Left lung (tissue), 10 donors: ENCODE measurements around the gene CCDC15. TPM values are rescaled to one million over a fixed set of nuclear protein-coding genes. Genes with fewer than 3 reads are reported as not detected.

Source experiments
- ATAC-seq: fragments of 200-7000 bp; cut with Tn5 transposase; one replicate; pipeline ENCODE4 v1.9.1; 2020; ENCODE audit warnings: moderate library complexity
- DNase-seq, 4 donors: peaks; one replicate each; pipeline ENCODE4 v3.0.0-alpha.2; 2013 to 2020
- H3K27ac ChIP-seq, 2 donors: fragments of 200-600 bp; sonication (generic) in 1 of 2; one replicate each; pipeline versions ENCODE4 v1.5.0 to v1.8.0; 2020 to 2021
- H3K27me3 ChIP-seq, 2 donors: fragments of 200-600 bp; sonication (generic) in 1 of 2; one replicate each; pipeline versions ENCODE4 v1.5.0 to v1.8.0; 2020 to 2021
- H3K36me3 ChIP-seq, 2 donors: fragments of 200-600 bp; sonication (generic) in 1 of 2; one replicate each; pipeline versions ENCODE4 v1.5.0 to v1.8.0; 2020 to 2021
- H3K4me1 ChIP-seq, 2 donors: fragments of 200-600 bp; one replicate each; pipeline ENCODE4 v1.8.0; 2021
- H3K4me3 ChIP-seq, 2 donors: fragments of 200-600 bp; sonication (generic) in 1 of 2; one replicate each; pipeline versions ENCODE4 v1.5.0 to v1.8.0; 2020 to 2021; ENCODE audit warnings: mild to moderate bottlenecking in 1 of 2
- H3K9me3 ChIP-seq, 2 donors: fragments of 200-600 bp; sonication (generic) in 1 of 2; one replicate each; pipeline versions ENCODE4 v1.5.0 to v1.8.0; 2020 to 2021
- intact Hi-C, 2 donors: fragments of 100-400 bp; cut with DNase I; formaldehyde crosslinking; loops; one replicate each; pipeline versions ENCODE4 v1.11.2 to v1.14.2; 2022
- polyA plus RNA-seq, 6 donors: library from polyadenylated mRNA; unstranded; fragments of 120-200 nt; gene quantifications; one replicate each; pipeline ENCODE4 v1.2.1, GENCODE V29; 2013; ENCODE audit not compliant: insufficient read length in 6 of 6
- total RNA-seq, 2 donors: library from RNA; stranded (reverse); fragmentation: NEBNext Ultra II Directional; extraction: Animal tissue kit (Norgen Biotek cat#: 25700); gene quantifications; one replicate each; pipeline ENCODE4 v1.2.1, GENCODE V29; 2021
- TF ChIP-seq, protein P1 (sequence below), 2 donors: fragments of 200-600 bp; sonication (generic) in 1 of 2; IDR thresholded peaks; one replicate each; pipeline versions ENCODE4 v1.5.0 to v1.8.0; 2021; ENCODE audit warnings: antibody characterized with exemption in 2 of 2
- donor health status: DM: no; HTN: yes; CAD: no.
- donor health status: DM: no; HTN: no; CAD: no.

The CCDC15 gene
- total and polyA plus RNA-seq, 8 donors = 1.7 to 10.1 (median 6.4) TPM

GRCh38 chr11:125064070-125064469, 110.1 kb downstream of the CCDC15 start:
- Histone ChIP-seq H3K9me3 (no peaks in the 10 kb centered on the region), H3K4me1 (peaks cover 4 to 18% of the 10 kb centered on the region in 2 donors), H3K4me3 (peak overlapping the region in 1 of 2 donors; percentile 64), H3K36me3 (no peaks in the 10 kb centered on the region), H3K27me3 (peaks cover 7 to 40% of the 10 kb centered on the region in 2 donors), H3K27ac (no peak overlapping the region)
- intact Hi-C loops = no loop called here
- ATAC-seq (no peak), DNase-seq (no peak)
- TF ChIP-seq, protein P1, sequence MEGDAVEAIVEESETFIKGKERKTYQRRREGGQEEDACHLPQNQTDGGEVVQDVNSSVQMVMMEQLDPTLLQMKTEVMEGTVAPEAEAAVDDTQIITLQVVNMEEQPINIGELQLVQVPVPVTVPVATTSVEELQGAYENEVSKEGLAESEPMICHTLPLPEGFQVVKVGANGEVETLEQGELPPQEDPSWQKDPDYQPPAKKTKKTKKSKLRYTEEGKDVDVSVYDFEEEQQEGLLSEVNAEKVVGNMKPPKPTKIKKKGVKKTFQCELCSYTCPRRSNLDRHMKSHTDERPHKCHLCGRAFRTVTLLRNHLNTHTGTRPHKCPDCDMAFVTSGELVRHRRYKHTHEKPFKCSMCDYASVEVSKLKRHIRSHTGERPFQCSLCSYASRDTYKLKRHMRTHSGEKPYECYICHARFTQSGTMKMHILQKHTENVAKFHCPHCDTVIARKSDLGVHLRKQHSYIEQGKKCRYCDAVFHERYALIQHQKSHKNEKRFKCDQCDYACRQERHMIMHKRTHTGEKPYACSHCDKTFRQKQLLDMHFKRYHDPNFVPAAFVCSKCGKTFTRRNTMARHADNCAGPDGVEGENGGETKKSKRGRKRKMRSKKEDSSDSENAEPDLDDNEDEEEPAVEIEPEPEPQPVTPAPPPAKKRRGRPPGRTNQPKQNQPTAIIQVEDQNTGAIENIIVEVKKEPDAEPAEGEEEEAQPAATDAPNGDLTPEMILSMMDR (IDR thresholded peaks at IDR 0.05) = no peak

- no peaks in the 10 kb centered on the region for H3K36me3 ChIP-seq
- ATAC-seq = no peak
- no peaks in the 10 kb centered on the region for H3K9me3 ChIP-seq
- peaks cover 4 to 44% of the 10 kb centered on the region in 2 donors for H3K4me1 ChIP-seq
- H3K4me3 ChIP-seq = no peak overlapping the region
- intact Hi-C loops = no loop called here
- no peak for DNase-seq
- TF ChIP-seq, protein P1 (IDR thresholded peaks at IDR 0.05) = no peak
- no peak overlapping the region for H3K27ac ChIP-seq
- peaks cover 7 to 25% of the 10 kb centered on the region in 2 donors for H3K27me3 ChIP-seq
Observed at GRCh38 chr11:125068368-125068767, 114.4 kb downstream of the CCDC15 start.

- Histone ChIP-seq H3K4me1 (peaks cover 0 to 38% of the 10 kb centered on the region in 2 donors), H3K27me3 (peaks cover 4 to 22% of the 10 kb centered on the region in 2 donors), H3K9me3 (no peaks in the 10 kb centered on the region), H3K27ac (no peak overlapping the region), H3K4me3 (no peak overlapping the region), H3K36me3 (no peaks in the 10 kb centered on the region)
- intact Hi-C loops = no loop called here
- DNase-seq (no peak), ATAC-seq (no peak)
- TF ChIP-seq, protein P1 (IDR thresholded peaks at IDR 0.05) = no peak
Observed at GRCh38 chr11:125069008-125069407, 115.0 kb downstream of the CCDC15 start.

GRCh38 chr11:125069796-125070195, 115.8 kb downstream of the CCDC15 start:
- TF ChIP-seq, protein P1 (IDR thresholded peaks at IDR 0.05) = no peak
- Histone ChIP-seq H3K27ac (peak overlapping the region; percentile 62 to 78), H3K36me3 (no peaks in the 10 kb centered on the region), H3K27me3 (peaks cover 4 to 14% of the 10 kb centered on the region in 2 donors), H3K9me3 (no peaks in the 10 kb centered on the region), H3K4me3 (no peak overlapping the region), H3K4me1 (peaks cover 0 to 38% of the 10 kb centered on the region in 2 donors)
- intact Hi-C loops = no loop called here
- no peak for ATAC-seq
- no peak for DNase-seq

DNA sequence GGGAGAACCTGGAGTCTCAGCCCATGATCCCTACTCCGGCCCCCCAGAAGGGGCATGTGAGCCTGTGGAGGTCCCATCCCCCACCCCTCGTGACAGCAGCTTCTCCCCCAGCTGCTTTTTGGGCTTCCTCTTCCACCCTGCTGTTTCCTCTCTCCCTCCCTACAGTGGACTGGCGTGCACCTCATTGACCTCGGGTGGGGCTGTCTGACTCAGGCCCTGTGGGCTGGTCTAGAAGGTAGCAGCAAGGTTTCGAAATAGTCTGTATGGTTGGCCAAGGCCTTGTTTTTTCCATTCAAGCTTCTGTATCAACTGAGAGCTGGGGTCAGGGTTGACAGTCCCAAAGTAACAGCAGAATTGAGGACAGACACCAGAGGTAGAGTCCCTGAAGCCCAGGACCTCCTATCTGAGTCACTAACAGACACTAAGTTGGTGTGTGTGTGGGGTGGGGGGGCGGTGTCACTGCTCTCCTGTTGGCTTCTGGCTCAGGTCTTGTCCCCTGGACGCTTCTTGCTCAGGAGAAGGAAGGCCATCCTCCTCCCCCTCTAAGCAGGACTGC, 116.8 kb downstream of the CCDC15 start:
- ATAC-seq (peak; percentile 96), DNase-seq (peak in 3 of 4 donors; percentile 30 to 92 (median 90))
- Histone ChIP-seq H3K36me3 (no peaks in the 10 kb centered on the region), H3K4me3 (no peak overlapping the region), H3K9me3 (no peaks in the 10 kb centered on the region), H3K4me1 (peaks cover 0 to 38% of the 10 kb centered on the region in 2 donors), H3K27me3 (peaks cover 4 to 14% of the 10 kb centered on the region in 2 donors), H3K27ac (peak overlapping the region; percentile 62 to 78)
- TF ChIP-seq, protein P1 (IDR thresholded peaks at IDR 0.05) = no peak
- intact Hi-C loops = no loop called here
